ENCODE data around the gene DNAJC5G. TPM values are rescaled to one million over a fixed set of nuclear protein-coding genes. Genes with fewer than 3 reads are reported as not detected.

Gene DNAJC5G
- total and polyA plus RNA-seq, 2 of the 13 experiments (the other 11 are each of a cell fraction or from before 2014, with no cell fraction given): 0.05 TPM; not detected in 1

DNA sequence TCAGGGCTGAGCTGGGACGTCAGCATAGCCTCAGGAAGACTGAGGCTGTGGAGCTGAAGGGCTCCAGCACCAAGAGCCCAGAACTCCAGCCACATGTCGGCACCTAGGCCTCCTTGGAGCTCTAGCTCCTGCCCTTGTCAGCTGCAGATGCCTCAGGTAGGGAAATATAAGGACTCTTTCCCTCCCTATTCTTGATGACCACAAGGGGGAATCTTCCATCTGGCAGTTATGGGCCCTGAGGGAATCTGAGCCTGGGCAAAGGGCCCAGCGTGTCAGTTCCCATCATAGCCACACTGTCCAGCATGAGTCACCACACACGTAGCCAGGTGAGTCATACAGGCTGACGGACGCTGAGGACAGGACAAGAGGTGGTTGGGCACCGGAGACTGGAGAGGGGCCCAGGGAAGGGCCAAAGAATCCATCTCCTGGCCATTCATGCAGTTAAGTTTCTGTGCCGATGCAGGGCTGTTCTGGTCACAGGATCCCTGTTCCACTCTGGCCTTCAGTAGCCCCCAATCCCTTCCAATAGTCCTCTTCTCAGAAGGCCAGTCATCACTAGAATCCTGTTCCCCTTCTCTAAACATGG, 45.8 kb downstream of the DNAJC5G start (continued):
- TF ChIP-seq, protein P1, sequence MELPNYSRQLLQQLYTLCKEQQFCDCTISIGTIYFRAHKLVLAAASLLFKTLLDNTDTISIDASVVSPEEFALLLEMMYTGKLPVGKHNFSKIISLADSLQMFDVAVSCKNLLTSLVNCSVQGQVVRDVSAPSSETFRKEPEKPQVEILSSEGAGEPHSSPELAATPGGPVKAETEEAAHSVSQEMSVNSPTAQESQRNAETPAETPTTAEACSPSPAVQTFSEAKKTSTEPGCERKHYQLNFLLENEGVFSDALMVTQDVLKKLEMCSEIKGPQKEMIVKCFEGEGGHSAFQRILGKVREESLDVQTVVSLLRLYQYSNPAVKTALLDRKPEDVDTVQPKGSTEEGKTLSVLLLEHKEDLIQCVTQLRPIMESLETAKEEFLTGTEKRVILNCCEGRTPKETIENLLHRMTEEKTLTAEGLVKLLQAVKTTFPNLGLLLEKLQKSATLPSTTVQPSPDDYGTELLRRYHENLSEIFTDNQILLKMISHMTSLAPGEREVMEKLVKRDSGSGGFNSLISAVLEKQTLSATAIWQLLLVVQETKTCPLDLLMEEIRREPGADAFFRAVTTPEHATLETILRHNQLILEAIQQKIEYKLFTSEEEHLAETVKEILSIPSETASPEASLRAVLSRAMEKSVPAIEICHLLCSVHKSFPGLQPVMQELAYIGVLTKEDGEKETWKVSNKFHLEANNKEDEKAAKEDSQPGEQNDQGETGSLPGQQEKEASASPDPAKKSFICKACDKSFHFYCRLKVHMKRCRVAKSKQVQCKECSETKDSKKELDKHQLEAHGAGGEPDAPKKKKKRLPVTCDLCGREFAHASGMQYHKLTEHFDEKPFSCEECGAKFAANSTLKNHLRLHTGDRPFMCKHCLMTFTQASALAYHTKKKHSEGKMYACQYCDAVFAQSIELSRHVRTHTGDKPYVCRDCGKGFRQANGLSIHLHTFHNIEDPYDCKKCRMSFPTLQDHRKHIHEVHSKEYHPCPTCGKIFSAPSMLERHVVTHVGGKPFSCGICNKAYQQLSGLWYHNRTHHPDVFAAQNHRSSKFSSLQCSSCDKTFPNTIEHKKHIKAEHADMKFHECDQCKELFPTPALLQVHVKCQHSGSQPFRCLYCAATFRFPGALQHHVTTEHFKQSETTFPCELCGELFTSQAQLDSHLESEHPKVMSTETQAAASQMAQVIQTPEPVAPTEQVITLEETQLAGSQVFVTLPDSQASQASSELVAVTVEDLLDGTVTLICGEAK (IDR thresholded peaks at IDR 0.05): no peak
- TF ChIP-seq, protein P1 (CRISPR knock-in tag; IDR thresholded peaks at IDR 0.05): 0 out of 2 replicates have a peak, but pooled peaks have one; percentile 45
- TF ChIP-seq PHF21A (CRISPR knock-in tag; IDR thresholded peaks at IDR 0.05) (peak; percentile 96), YEATS2 (CRISPR knock-in tag; IDR thresholded peaks at IDR 0.05; ENCODE audit: borderline replicate concordance) (peak; percentile 88; the same call in 1 of the 2 replicates), ETV6 (CRISPR knock-in tag; conservative IDR thresholded peaks at IDR 0.05) (no peak), ZNF33A (CRISPR knock-in tag; IDR thresholded peaks at IDR 0.05; ENCODE audit: borderline replicate concordance) (no peak), ATM (IDR thresholded peaks at IDR 0.05; ENCODE audit: borderline replicate concordance) (no peak), ESRRA (CRISPR knock-in tag; IDR thresholded peaks at IDR 0.05; ENCODE audit: low read depth) (no peak), ZFP41 (CRISPR knock-in tag; IDR thresholded peaks at IDR 0.05; ENCODE audit: borderline replicate concordance) (no peak), ZFYVE20 (CRISPR knock-in tag; IDR thresholded peaks at IDR 0.05; ENCODE audit: borderline replicate concordance, low read depth) (no peak)
- TF ChIP-seq, protein P2, sequence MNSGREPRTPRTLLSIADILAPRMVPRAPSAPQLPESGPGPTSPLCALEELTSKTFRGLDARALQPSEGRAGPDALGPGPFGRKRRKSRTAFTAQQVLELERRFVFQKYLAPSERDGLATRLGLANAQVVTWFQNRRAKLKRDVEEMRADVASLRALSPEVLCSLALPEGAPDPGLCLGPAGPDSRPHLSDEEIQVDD (CRISPR knock-in tag; IDR thresholded peaks at IDR 0.05; ENCODE audit: borderline replicate concordance): 0 out of 2 replicates have a peak, but pooled peaks have one; percentile 54
- TF ChIP-seq, protein P3, sequence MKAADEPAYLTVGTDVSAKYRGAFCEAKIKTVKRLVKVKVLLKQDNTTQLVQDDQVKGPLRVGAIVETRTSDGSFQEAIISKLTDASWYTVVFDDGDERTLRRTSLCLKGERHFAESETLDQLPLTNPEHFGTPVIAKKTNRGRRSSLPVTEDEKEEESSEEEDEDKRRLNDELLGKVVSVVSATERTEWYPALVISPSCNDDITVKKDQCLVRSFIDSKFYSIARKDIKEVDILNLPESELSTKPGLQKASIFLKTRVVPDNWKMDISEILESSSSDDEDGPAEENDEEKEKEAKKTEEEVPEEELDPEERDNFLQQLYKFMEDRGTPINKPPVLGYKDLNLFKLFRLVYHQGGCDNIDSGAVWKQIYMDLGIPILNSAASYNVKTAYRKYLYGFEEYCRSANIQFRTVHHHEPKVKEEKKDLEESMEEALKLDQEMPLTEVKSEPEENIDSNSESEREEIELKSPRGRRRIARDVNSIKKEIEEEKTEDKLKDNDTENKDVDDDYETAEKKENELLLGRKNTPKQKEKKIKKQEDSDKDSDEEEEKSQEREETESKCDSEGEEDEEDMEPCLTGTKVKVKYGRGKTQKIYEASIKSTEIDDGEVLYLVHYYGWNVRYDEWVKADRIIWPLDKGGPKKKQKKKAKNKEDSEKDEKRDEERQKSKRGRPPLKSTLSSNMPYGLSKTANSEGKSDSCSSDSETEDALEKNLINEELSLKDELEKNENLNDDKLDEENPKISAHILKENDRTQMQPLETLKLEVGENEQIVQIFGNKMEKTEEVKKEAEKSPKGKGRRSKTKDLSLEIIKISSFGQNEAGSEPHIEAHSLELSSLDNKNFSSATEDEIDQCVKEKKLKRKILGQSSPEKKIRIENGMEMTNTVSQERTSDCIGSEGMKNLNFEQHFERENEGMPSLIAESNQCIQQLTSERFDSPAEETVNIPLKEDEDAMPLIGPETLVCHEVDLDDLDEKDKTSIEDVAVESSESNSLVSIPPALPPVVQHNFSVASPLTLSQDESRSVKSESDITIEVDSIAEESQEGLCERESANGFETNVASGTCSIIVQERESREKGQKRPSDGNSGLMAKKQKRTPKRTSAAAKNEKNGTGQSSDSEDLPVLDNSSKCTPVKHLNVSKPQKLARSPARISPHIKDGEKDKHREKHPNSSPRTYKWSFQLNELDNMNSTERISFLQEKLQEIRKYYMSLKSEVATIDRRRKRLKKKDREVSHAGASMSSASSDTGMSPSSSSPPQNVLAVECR (CRISPR knock-in tag; IDR thresholded peaks at IDR 0.05; ENCODE audit: borderline replicate concordance): peak; percentile 87; the same call in 1 of the 2 replicates
- TF ChIP-seq, protein P4, sequence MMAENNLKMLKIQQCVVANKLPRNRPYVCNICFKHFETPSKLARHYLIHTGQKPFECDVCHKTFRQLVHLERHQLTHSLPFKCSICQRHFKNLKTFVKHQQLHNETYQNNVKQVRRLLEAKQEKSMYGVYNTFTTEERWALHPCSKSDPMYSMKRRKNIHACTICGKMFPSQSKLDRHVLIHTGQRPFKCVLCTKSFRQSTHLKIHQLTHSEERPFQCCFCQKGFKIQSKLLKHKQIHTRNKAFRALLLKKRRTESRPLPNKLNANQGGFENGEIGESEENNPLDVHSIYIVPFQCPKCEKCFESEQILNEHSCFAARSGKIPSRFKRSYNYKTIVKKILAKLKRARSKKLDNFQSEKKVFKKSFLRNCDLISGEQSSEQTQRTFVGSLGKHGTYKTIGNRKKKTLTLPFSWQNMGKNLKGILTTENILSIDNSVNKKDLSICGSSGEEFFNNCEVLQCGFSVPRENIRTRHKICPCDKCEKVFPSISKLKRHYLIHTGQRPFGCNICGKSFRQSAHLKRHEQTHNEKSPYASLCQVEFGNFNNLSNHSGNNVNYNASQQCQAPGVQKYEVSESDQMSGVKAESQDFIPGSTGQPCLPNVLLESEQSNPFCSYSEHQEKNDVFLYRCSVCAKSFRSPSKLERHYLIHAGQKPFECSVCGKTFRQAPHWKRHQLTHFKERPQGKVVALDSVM (CRISPR knock-in tag; IDR thresholded peaks at IDR 0.05): peak; percentile 65
